ENCODE results near the gene MTERF1. TPM values are rescaled to one million over a fixed set of nuclear protein-coding genes. Genes with fewer than 3 reads are reported as not detected.
A peak's percentile ranks its signal among the peaks of the same experiment; 100 is the strongest.

The MTERF1 gene
- total and polyA plus RNA-seq, 2 of the 13 experiments (the other 11 are each of a cell fraction or from before 2014, with no cell fraction given): 5.5 to 19.3 TPM

DNA sequence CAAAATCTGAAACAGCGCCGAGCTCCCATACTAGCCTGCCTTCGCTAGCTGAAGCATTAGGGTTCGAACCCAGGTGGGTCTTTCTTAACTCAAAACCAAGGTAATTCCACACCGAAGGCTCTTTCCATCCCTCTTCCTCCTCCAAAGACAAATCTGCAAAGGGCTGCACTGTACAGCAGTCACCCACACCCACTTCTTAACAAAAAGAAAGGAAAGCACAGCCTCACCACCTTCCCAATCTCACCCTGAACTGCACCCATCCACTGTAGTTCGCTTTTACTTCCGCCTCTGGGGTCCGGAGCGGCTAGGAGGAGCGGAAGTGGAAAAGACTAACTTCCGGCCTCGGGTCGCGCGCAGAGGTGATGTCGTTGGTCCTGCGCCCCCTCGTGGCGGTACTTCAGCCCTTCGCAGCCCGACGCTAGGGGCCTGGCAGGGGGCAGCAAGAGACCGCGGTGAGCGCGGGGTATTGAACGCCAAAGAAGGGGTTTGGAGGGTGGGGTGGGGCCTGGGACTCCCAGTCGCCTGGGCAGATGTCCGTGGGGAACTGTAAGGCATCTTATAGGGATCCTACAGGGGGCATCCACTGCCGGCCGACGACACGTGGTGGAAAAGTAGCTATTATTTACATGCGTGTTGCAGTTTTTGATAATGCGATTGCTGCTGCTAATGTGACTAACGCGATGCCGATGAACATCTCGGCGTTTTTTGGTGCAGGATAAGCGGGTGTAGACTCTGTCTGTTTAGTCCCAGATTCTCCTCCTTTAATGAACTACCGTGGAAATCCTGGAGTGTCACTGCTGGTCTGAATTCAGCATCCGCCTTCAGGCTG, at the start of gene MTERF1 (continued):
- no peak for TF ChIP-seq SKI (IDR thresholded peaks at IDR 0.05; ENCODE audit: partially characterized antibody)
- no peak for TF ChIP-seq RORA (CRISPR knock-in tag; IDR thresholded peaks at IDR 0.05)
- TF ChIP-seq ZBTB21 (CRISPR knock-in tag; IDR thresholded peaks at IDR 0.05): 0 out of 2 replicates have a peak, but pooled peaks have one; percentile 43
- TF ChIP-seq ZSCAN25 (CRISPR knock-in tag; IDR thresholded peaks at IDR 0.05): no peak; the same call in 1 of the 2 replicates
- no peak for TF ChIP-seq ZNF615 (CRISPR knock-in tag; IDR thresholded peaks at IDR 0.05; ENCODE audit: borderline replicate concordance)
- no peak for TF ChIP-seq LCORL (IDR thresholded peaks at IDR 0.05)
- peak; percentile 90 for TF ChIP-seq LCORL (CRISPR knock-in tag; IDR thresholded peaks at IDR 0.05)
- 0 out of 2 replicates have a peak, but pooled peaks have one; percentile 52 for TF ChIP-seq ZNF337 (CRISPR knock-in tag; IDR thresholded peaks at IDR 0.05; ENCODE audit: borderline replicate concordance, low read depth)
- TF ChIP-seq NFE2L2 (IDR thresholded peaks at IDR 0.05; ENCODE audit: low read length): no peak
- TF ChIP-seq CENPX (CRISPR knock-in tag; IDR thresholded peaks at IDR 0.05): no peak
- TF ChIP-seq ZNF224 (CRISPR knock-in tag; IDR thresholded peaks at IDR 0.05): no peak
- 0 out of 2 replicates have a peak, but pooled peaks have one; percentile 29 for TF ChIP-seq AKAP8 (CRISPR knock-in tag; IDR thresholded peaks at IDR 0.05)
- no peak for TF ChIP-seq ZNF12 (CRISPR knock-in tag; IDR thresholded peaks at IDR 0.05)
- TF ChIP-seq, protein P1, sequence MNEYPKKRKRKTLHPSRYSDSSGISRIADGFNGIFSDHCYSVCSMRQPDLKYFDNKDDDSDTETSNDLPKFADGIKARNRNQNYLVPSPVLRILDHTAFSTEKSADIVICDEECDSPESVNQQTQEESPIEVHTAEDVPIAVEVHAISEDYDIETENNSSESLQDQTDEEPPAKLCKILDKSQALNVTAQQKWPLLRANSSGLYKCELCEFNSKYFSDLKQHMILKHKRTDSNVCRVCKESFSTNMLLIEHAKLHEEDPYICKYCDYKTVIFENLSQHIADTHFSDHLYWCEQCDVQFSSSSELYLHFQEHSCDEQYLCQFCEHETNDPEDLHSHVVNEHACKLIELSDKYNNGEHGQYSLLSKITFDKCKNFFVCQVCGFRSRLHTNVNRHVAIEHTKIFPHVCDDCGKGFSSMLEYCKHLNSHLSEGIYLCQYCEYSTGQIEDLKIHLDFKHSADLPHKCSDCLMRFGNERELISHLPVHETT (CRISPR knock-in tag; conservative IDR thresholded peaks at IDR 0.05): peak; percentile 79; the same call in 1 of the 2 replicates
- no peak; the same call in 1 of the 2 replicates for TF ChIP-seq KLF15 (CRISPR knock-in tag; IDR thresholded peaks at IDR 0.05; ENCODE audit: borderline replicate concordance)
- TF ChIP-seq ATF1 (CRISPR knock-in tag; IDR thresholded peaks at IDR 0.05): peak; percentile 49; the same call in 1 of the 2 replicates
- peak; percentile 66 for TF ChIP-seq ZNF232 (CRISPR knock-in tag; IDR thresholded peaks at IDR 0.05; ENCODE audit: borderline replicate concordance)
- TF ChIP-seq PHF8 (CRISPR knock-in tag; IDR thresholded peaks at IDR 0.05): peak; percentile 87
- TF ChIP-seq, protein P2, sequence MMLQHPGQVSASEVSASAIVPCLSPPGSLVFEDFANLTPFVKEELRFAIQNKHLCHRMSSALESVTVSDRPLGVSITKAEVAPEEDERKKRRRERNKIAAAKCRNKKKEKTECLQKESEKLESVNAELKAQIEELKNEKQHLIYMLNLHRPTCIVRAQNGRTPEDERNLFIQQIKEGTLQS (CRISPR knock-in tag; IDR thresholded peaks at IDR 0.05): no peak
- TF ChIP-seq, protein P3, sequence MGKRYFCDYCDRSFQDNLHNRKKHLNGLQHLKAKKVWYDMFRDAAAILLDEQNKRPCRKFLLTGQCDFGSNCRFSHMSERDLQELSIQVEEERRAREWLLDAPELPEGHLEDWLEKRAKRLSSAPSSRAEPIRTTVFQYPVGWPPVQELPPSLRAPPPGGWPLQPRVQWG (CRISPR knock-in tag; IDR thresholded peaks at IDR 0.05; ENCODE audit: borderline replicate concordance, low read depth): no peak
- TF ChIP-seq ELF4 (CRISPR knock-in tag; IDR thresholded peaks at IDR 0.05; ENCODE audit: borderline replicate concordance): peak; percentile 95
- TF ChIP-seq ZFYVE20 (CRISPR knock-in tag; IDR thresholded peaks at IDR 0.05; ENCODE audit: borderline replicate concordance, low read depth): no peak
- TF ChIP-seq, protein P4, sequence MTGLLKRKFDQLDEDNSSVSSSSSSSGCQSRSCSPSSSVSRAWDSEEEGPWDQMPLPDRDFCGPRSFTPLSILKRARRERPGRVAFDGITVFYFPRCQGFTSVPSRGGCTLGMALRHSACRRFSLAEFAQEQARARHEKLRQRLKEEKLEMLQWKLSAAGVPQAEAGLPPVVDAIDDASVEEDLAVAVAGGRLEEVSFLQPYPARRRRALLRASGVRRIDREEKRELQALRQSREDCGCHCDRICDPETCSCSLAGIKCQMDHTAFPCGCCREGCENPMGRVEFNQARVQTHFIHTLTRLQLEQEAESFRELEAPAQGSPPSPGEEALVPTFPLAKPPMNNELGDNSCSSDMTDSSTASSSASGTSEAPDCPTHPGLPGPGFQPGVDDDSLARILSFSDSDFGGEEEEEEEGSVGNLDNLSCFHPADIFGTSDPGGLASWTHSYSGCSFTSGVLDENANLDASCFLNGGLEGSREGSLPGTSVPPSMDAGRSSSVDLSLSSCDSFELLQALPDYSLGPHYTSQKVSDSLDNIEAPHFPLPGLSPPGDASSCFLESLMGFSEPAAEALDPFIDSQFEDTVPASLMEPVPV (CRISPR knock-in tag; IDR thresholded peaks at IDR 0.05): peak; percentile 92
- TF ChIP-seq, protein P5, sequence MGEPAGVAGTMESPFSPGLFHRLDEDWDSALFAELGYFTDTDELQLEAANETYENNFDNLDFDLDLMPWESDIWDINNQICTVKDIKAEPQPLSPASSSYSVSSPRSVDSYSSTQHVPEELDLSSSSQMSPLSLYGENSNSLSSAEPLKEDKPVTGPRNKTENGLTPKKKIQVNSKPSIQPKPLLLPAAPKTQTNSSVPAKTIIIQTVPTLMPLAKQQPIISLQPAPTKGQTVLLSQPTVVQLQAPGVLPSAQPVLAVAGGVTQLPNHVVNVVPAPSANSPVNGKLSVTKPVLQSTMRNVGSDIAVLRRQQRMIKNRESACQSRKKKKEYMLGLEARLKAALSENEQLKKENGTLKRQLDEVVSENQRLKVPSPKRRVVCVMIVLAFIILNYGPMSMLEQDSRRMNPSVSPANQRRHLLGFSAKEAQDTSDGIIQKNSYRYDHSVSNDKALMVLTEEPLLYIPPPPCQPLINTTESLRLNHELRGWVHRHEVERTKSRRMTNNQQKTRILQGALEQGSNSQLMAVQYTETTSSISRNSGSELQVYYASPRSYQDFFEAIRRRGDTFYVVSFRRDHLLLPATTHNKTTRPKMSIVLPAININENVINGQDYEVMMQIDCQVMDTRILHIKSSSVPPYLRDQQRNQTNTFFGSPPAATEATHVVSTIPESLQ (CRISPR knock-in tag; conservative IDR thresholded peaks at IDR 0.05): no peak
- TF ChIP-seq MATR3 (CRISPR knock-in tag; IDR thresholded peaks at IDR 0.05): no peak
